CD14-positive monocyte (primary cell): ENCODE results near the gene NXNL2. TPM values are rescaled to one million over a fixed set of nuclear protein-coding genes. Genes with fewer than 3 reads are reported as not detected.

Source experiments
- DNase-seq, 3 donors: peaks; one replicate each; pipeline ENCODE4 v3.0.0-alpha.2; 2011 to 2022
- H2AFZ ChIP-seq: 2 replicates; pipeline ENCODE4 v1.6.0; 2012; ENCODE audit warnings: mild to moderate bottlenecking, low read depth, low read length, inconsistent platforms; ENCODE audit not compliant: insufficient read depth, poor library complexity, severe bottlenecking
- H3K27ac ChIP-seq, 2 donors: 1 replicate in 1 of 2; 2 replicates in 1 of 2; pipeline ENCODE4 v1.5.1; 2012 to 2013; ENCODE audit warnings: low read length in 2 of 2, control low read depth in 1 of 2, inconsistent platforms in 1 of 2, low read depth in 1 of 2, mild to moderate bottlenecking in 1 of 2
- H3K27me3 ChIP-seq, 2 donors: one replicate each; pipeline versions ENCODE4 v1.6.0 to v1.6.1; 2011 to 2013; ENCODE audit warnings: low read length in 2 of 2; ENCODE audit not compliant: control insufficient read depth in 2 of 2, insufficient read depth in 2 of 2
- H3K36me3 ChIP-seq, 2 donors: replicated peaks in 1 of 2; 1 replicate in 1 of 2; 2 replicates in 1 of 2; pipeline versions ENCODE4 v1.5.1 to v1.6.1; 2012 to 2013; ENCODE audit warnings: low read length in 2 of 2, control low read depth in 1 of 2, inconsistent platforms in 1 of 2, mild to moderate bottlenecking in 1 of 2; ENCODE audit not compliant: insufficient read depth in 2 of 2, control insufficient read depth in 1 of 2
- H3K4me1 ChIP-seq, 2 donors: 1 replicate in 1 of 2; 2 replicates in 1 of 2; pipeline versions ENCODE4 v1.5.1 to v1.6.1; 2012 to 2013; ENCODE audit warnings: low read length in 2 of 2, control low read depth in 1 of 2, inconsistent platforms in 1 of 2, mild to moderate bottlenecking in 1 of 2, moderate library complexity in 1 of 2; ENCODE audit not compliant: insufficient read depth in 2 of 2, control insufficient read depth in 1 of 2
- H3K4me2 ChIP-seq: replicated peaks from 2 replicates; pipeline ENCODE3; 2012; ENCODE audit warnings: low read length, moderate library complexity, mild to moderate bottlenecking; ENCODE audit not compliant: poor library complexity, severe bottlenecking; ENCODE audit errors: extremely low read depth
- H3K4me3 ChIP-seq, 3 experiments: fragments of 200-600 bp in 1 of 3; sonication (generic) in 1 of 3; replicated peaks in 1 of 3; 1 replicate in 2 of 3; 2 replicates in 1 of 3; pipeline ENCODE4 v1.5.1; 2011 to 2013; ENCODE audit warnings: low read length in 3 of 3, mild to moderate bottlenecking in 3 of 3, control low read depth in 2 of 3, low read depth in 2 of 3, inconsistent platforms in 1 of 3, moderate library complexity in 1 of 3
- H3K79me2 ChIP-seq: 2 replicates; pipeline ENCODE4 v1.6.0; 2012; ENCODE audit warnings: mild to moderate bottlenecking, control low read depth, inconsistent platforms, low read length, moderate library complexity; ENCODE audit not compliant: insufficient read depth
- H3K9ac ChIP-seq: 2 replicates; pipeline ENCODE4 v1.6.0; 2017; ENCODE audit warnings: low read length, mild to moderate bottlenecking; ENCODE audit not compliant: insufficient read depth, poor library complexity, severe bottlenecking
- H3K9me3 ChIP-seq, 2 donors: replicated peaks in 1 of 2; 1 replicate in 1 of 2; 2 replicates in 1 of 2; pipeline versions ENCODE4 v1.5.1 to v1.6.1; 2012 to 2013; ENCODE audit warnings: low read length in 2 of 2, control low read depth in 1 of 2; ENCODE audit not compliant: control insufficient read depth in 1 of 2, insufficient read depth in 1 of 2
- H4K20me1 ChIP-seq: 2 replicates; pipeline ENCODE4 v1.6.0; 2012; ENCODE audit warnings: mild to moderate bottlenecking, low read length, control low read depth, moderate library complexity; ENCODE audit not compliant: insufficient read depth
- H3K27ac Mint-ChIP-seq, 7 donors: one replicate each; pipeline ENCODE4 v1.8.0; 2020; ENCODE audit warnings: mild to moderate bottlenecking in 7 of 7, mixed read lengths in 7 of 7, moderate library complexity in 6 of 7, inconsistent platforms in 2 of 7
- H3K27me3 Mint-ChIP-seq, 3 donors: one replicate each; pipeline ENCODE4 v1.8.0; 2021 to 2022; ENCODE audit warnings: low read depth in 3 of 3, mild to moderate bottlenecking in 3 of 3, mixed read lengths in 3 of 3, moderate library complexity in 3 of 3, inconsistent platforms in 1 of 3
- H3K36me3 Mint-ChIP-seq, 2 donors: one replicate each; pipeline ENCODE4 v1.8.0; 2020; ENCODE audit warnings: mixed read lengths in 2 of 2, inconsistent platforms in 1 of 2, mild to moderate bottlenecking in 1 of 2
- H3K4me1 Mint-ChIP-seq: one replicate; pipeline ENCODE4 v1.8.0; 2020; ENCODE audit warnings: mild to moderate bottlenecking, mixed read lengths
- H3K4me3 Mint-ChIP-seq, 2 donors: one replicate each; pipeline ENCODE4 v1.8.0; 2020; ENCODE audit warnings: mild to moderate bottlenecking in 2 of 2, mixed read lengths in 2 of 2, moderate library complexity in 1 of 2
- H3K9me3 Mint-ChIP-seq, 7 donors: one replicate each; pipeline ENCODE4 v1.8.0; 2020 to 2022; ENCODE audit warnings: mixed read lengths in 7 of 7, mild to moderate bottlenecking in 6 of 7, moderate library complexity in 6 of 7, inconsistent platforms in 2 of 7
- WGBS: methylation state at CpG from one replicate; pipeline ENCODE4 v1.1.5; 2013; ENCODE audit warnings: missing lambda C conversion rate; ENCODE audit not compliant: insufficient coverage; 5-methylcytosine and 5-hydroxymethylcytosine counted together
- intact Hi-C, 2 donors: fragments of 100-400 bp; cut with micrococcal nuclease; formaldehyde crosslinking; loops; one replicate each; pipeline versions ENCODE4 v1.15.0 to v1.15.1; 2023
- polyA plus RNA-seq, 3 donors: library from polyadenylated mRNA; depleted of rRNA in 1 of 3; unstranded in 2 of 3; stranded (reverse) in 1 of 3; fragments of 300-500 nt in 2 of 3; fragments of >200 nt in 1 of 3; fragmentation: Illumina TruSeq in 2 of 3; gene quantifications; 1 replicate in 2 of 3; 2 replicates in 1 of 3; pipeline ENCODE4 v1.2.3, GENCODE V29; 2012 to 2021
- TF ChIP-seq, protein P1 (sequence below): fragments of 200-600 bp; IDR thresholded peaks from one replicate; pipeline ENCODE4 v1.8.0; 2022; ENCODE audit warnings: antibody characterized with exemption, mild to moderate bottlenecking

NXNL2 gene
- polyA plus RNA-seq, 3 donors: not detected

DNA sequence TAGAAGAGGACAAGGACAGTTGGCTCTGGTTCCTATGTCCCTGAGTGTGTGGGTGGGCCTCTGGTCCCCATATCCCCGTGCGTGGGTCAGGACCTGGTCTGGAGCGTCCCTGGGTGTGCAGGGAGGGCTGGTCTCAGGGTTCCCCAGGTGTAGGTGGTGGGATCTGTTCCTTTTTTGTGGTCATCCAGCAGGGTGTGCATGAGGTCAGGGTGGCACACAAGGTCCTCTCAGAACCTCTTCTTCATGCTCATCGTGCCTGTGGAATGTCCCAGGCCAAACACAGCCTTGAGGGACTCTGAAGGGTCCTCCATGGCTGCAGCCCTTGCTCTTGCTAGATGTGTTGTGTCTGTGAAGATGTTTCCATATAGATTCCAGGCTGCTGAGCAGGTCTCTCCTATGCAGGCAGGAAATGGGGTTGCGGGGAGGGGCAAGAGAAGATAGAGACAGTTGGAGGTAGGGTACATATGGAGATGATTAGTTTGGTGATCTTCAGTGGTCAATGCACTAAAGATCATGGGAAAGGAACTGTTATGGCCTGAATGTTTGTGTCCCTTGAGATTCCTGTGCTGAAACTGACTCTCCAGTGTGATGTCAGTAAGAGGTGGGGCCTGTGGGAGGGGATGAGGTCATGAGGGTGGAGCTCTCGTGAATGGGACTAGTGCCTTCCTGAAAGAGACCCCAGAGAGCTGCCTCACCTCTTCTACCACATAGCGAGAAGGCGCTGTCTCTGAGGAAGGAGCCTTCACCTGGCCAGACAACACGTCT is 53.1 kb downstream of the NXNL2 start:
- TF ChIP-seq, protein P1, sequence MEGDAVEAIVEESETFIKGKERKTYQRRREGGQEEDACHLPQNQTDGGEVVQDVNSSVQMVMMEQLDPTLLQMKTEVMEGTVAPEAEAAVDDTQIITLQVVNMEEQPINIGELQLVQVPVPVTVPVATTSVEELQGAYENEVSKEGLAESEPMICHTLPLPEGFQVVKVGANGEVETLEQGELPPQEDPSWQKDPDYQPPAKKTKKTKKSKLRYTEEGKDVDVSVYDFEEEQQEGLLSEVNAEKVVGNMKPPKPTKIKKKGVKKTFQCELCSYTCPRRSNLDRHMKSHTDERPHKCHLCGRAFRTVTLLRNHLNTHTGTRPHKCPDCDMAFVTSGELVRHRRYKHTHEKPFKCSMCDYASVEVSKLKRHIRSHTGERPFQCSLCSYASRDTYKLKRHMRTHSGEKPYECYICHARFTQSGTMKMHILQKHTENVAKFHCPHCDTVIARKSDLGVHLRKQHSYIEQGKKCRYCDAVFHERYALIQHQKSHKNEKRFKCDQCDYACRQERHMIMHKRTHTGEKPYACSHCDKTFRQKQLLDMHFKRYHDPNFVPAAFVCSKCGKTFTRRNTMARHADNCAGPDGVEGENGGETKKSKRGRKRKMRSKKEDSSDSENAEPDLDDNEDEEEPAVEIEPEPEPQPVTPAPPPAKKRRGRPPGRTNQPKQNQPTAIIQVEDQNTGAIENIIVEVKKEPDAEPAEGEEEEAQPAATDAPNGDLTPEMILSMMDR: no peak

GRCh38 chr9:88589656-88590055 is 54.7 kb downstream of the NXNL2 start:
- H3K4me1 Mint-ChIP-seq: peaks cover 13% of the 10 kb centered on the region
- Histone ChIP-seq H3K9me3 (peaks cover 0 to 7% of the 10 kb centered on the region in 2 donors), H3K9ac (no peak overlapping the region), H3K4me1 (peaks cover 0 to under 1% of the 10 kb centered on the region in 2 donors), H3K27me3 (no peaks in the 10 kb centered on the region), H3K27ac (no peak overlapping the region), H3K4me3 (no peak overlapping the region), H3K79me2 (no peaks in the 10 kb centered on the region), H4K20me1 (no peaks in the 10 kb centered on the region), H3K4me2 (no peak overlapping the region), H3K36me3 (no peaks in the 10 kb centered on the region), H2AFZ (no peak overlapping the region)
- H3K9me3 Mint-ChIP-seq: peaks cover 2 to 7% (median 5%) of the 10 kb centered on the region in 7 donors
- intact Hi-C loops: loop anchor here in 1 of 2 donors (5.0 kb wide), 2 partner anchors 413 to 688 kb away; no protein-coding TSS in a partner anchor
- DNase-seq: no peak
- no peak overlapping the region for H3K27ac Mint-ChIP-seq
- no peaks in the 10 kb centered on the region for H3K36me3 Mint-ChIP-seq
- peaks cover 0 to 2% (median 0%) of the 10 kb centered on the region in 3 donors for H3K27me3 Mint-ChIP-seq
- no peak overlapping the region for H3K4me3 Mint-ChIP-seq
- WGBS: 97% methylated on average over 3 of the region's 3 CpGs
- TF ChIP-seq, protein P1: no peak

More for the DNA sequence above, 53.1 kb downstream of the NXNL2 start:
- Histone ChIP-seq H3K4me1 (peaks cover 5% of the 10 kb centered on the region in 2 donors), H3K4me3 (no peak overlapping the region), H3K36me3 (no peaks in the 10 kb centered on the region), H4K20me1 (no peaks in the 10 kb centered on the region), H3K79me2 (no peaks in the 10 kb centered on the region), H3K9me3 (peaks cover 0 to 7% of the 10 kb centered on the region in 2 donors), H2AFZ (no peak overlapping the region), H3K27ac (no peak overlapping the region), H3K27me3 (no peaks in the 10 kb centered on the region), H3K9ac (no peak overlapping the region), H3K4me2 (no peak overlapping the region)
- H3K27me3 Mint-ChIP-seq: peaks cover 0 to 8% (median 2%) of the 10 kb centered on the region in 3 donors
- H3K4me1 Mint-ChIP-seq: peaks cover 15% of the 10 kb centered on the region
- intact Hi-C loops: no loop called here
- H3K27ac Mint-ChIP-seq: peak overlapping the region in 1 of 7 donors; percentile 23
- H3K4me3 Mint-ChIP-seq: no peak overlapping the region
- no peak for DNase-seq
- WGBS: 94% methylated on average over 5 of the region's 9 CpGs
- H3K9me3 Mint-ChIP-seq: peaks cover 2 to 7% (median 5%) of the 10 kb centered on the region in 7 donors
- H3K36me3 Mint-ChIP-seq: no peaks in the 10 kb centered on the region
